ENCODE measurements around the gene MAP3K10. TPM values are rescaled to one million over a fixed set of nuclear protein-coding genes. Genes with fewer than 3 reads are reported as not detected.

The MAP3K10 gene
- total RNA-seq, 1 experiment from 2014 or later: 10.1 TPM

- H3K27me3 ChIP-seq: 0 out of 2 replicates have a peak, but pooled peaks cover under 1% of the 10 kb centered on the region
- H3K9me3 ChIP-seq (replicated peaks): no peaks in the 10 kb centered on the region
- H3K36me3 ChIP-seq: no peaks in the 10 kb centered on the region
- DNase-seq: no peak
- H3K27ac ChIP-seq: no peak overlapping the region
- no peaks in the 10 kb centered on the region for H3K4me1 ChIP-seq
- H3K4me3 ChIP-seq: no peak overlapping the region
These were observed 2.3 kb downstream of the MAP3K10 start for GRCh38 chr19:40193587-40193849.

- Histone ChIP-seq H3K27me3 (no peaks in the 10 kb centered on the region), H3K4me3 (no peak overlapping the region), H3K36me3 (no peaks in the 10 kb centered on the region), H3K4me1 (peaks cover 3% of the 10 kb centered on the region; the same call in 1 of the 2 replicates), H3K9me3 (replicated peaks) (no peaks in the 10 kb centered on the region), H3K27ac (no peak overlapping the region)
- no peak for DNase-seq
These were observed 7.2 kb downstream of the MAP3K10 start for GRCh38 chr19:40198272-40198990.

- Histone ChIP-seq H3K4me1 (peaks cover 3% of the 10 kb centered on the region; the same call in 1 of the 2 replicates), H3K9me3 (replicated peaks) (no peaks in the 10 kb centered on the region), H3K27me3 (no peaks in the 10 kb centered on the region), H3K4me3 (no peak overlapping the region), H3K27ac (no peak overlapping the region), H3K36me3 (no peaks in the 10 kb centered on the region)
- no peak for DNase-seq
These were observed 9.3 kb downstream of the MAP3K10 start for GRCh38 chr19:40200341-40201099.

GRCh38 chr19:40204381-40204780 lies 13.2 kb downstream of the MAP3K10 start:
- no peak for DNase-seq
- peaks cover 3% of the 10 kb centered on the region; the same call in 1 of the 2 replicates for H3K4me1 ChIP-seq

DNA sequence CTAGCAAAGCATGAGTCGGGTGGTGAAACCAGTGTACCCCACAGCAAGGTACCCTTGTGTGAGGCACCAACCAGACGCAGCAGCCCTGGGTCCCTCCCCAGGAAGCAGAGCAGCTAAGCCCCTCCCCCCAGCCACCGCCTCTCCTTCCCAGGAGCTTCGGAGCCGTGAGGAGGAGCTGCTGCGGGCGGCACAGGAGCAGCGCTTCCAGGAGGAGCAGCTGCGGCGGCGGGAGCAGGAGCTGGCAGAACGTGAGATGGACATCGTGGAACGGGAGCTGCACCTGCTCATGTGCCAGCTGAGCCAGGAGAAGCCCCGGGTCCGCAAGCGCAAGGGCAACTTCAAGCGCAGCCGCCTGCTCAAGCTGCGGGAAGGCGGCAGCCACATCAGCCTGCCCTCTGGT lies 14.5 kb downstream of the MAP3K10 start:
- H3K4me1 ChIP-seq: peaks cover under 1% of the 10 kb centered on the region; the same call in 1 of the 2 replicates
- H3K36me3 ChIP-seq: no peaks in the 10 kb centered on the region
- no peak overlapping the region for H3K4me3 ChIP-seq
- no peaks in the 10 kb centered on the region for H3K27me3 ChIP-seq
- H3K9me3 ChIP-seq (replicated peaks): no peaks in the 10 kb centered on the region
- no peak for DNase-seq
- H3K27ac ChIP-seq: no peak overlapping the region

More at GRCh38 chr19:40204381-40204780, 13.2 kb downstream of the MAP3K10 start:
- H3K27me3 ChIP-seq: no peaks in the 10 kb centered on the region
- H3K27ac ChIP-seq: no peak overlapping the region
- no peaks in the 10 kb centered on the region for H3K9me3 ChIP-seq (replicated peaks)
- no peak overlapping the region for H3K4me3 ChIP-seq
- H3K36me3 ChIP-seq: no peaks in the 10 kb centered on the region

DNA sequence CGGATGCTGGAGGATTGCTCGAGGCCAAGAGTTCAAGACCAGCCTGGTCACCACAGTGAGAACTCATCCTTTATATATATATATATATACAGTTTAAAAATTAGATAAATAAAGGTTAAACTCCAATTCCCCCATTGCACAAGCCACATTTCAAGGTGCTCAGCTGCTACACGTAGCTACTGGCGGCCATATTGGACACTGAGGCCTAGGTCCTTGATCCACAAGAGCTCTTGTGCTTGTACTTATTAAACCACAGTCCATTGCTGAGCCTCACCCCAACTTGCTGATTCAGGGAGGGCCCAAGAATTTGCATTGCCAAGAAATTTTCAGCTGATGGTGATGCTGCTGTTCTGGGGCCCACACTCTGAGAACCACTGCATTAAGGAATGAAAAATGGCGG lies 17.4 kb downstream of the MAP3K10 start:
- DNase-seq: no peak

DNA sequence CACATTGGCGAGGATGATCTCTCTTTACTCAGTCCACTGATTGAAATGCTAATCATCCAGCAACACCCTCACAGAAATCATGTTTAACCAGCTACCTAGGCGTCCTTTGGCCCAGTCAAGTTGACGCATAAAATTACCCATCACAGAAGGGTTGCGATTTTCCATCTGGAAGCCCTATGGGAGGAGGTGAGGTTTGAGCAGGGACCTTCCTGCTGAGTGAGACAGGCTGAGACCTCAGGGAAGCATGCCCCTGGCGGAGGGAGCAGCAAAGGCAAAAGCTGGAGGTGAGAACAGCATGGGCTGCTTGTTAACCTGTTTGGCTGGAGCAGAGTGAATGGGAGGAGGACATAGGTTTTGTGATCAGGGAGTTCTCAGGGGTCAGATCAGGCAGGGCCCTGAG lies 19.7 kb downstream of the MAP3K10 start:
- H3K36me3 ChIP-seq: no peaks in the 10 kb centered on the region
- no peaks in the 10 kb centered on the region for H3K27me3 ChIP-seq
- no peak for DNase-seq
- H3K4me3 ChIP-seq: no peak overlapping the region
- H3K9me3 ChIP-seq (replicated peaks): no peaks in the 10 kb centered on the region
- peaks cover 3% of the 10 kb centered on the region; the same call in 1 of the 2 replicates for H3K4me1 ChIP-seq
- H3K27ac ChIP-seq: no peak overlapping the region

More for the DNA sequence above, 17.4 kb downstream of the MAP3K10 start:
- Histone ChIP-seq H3K4me1 (no peaks in the 10 kb centered on the region), H3K36me3 (no peaks in the 10 kb centered on the region), H3K27me3 (no peaks in the 10 kb centered on the region), H3K4me3 (no peak overlapping the region), H3K9me3 (replicated peaks) (no peaks in the 10 kb centered on the region), H3K27ac (no peak overlapping the region)

GRCh38 chr19:40213251-40213829 lies 22.1 kb downstream of the MAP3K10 start:
- H3K36me3 ChIP-seq: no peaks in the 10 kb centered on the region
- H3K4me1 ChIP-seq: peaks cover 11% of the 10 kb centered on the region; the same call in 1 of the 2 replicates
- no peaks in the 10 kb centered on the region for H3K9me3 ChIP-seq (replicated peaks)
- no peak for DNase-seq
- no peak overlapping the region for H3K27ac ChIP-seq
- H3K27me3 ChIP-seq: no peaks in the 10 kb centered on the region
- H3K4me3 ChIP-seq: no peak overlapping the region

- Histone ChIP-seq H3K9me3 (replicated peaks) (no peaks in the 10 kb centered on the region), H3K4me1 (peaks cover 11% of the 10 kb centered on the region; the same call in 1 of the 2 replicates), H3K36me3 (no peaks in the 10 kb centered on the region), H3K4me3 (no peak overlapping the region), H3K27me3 (peaks cover 3% of the 10 kb centered on the region; the same call in 1 of the 2 replicates), H3K27ac (no peak overlapping the region)
- DNase-seq: no peak
These were observed 22.8 kb downstream of the MAP3K10 start for GRCh38 chr19:40213882-40214570.

DNA sequence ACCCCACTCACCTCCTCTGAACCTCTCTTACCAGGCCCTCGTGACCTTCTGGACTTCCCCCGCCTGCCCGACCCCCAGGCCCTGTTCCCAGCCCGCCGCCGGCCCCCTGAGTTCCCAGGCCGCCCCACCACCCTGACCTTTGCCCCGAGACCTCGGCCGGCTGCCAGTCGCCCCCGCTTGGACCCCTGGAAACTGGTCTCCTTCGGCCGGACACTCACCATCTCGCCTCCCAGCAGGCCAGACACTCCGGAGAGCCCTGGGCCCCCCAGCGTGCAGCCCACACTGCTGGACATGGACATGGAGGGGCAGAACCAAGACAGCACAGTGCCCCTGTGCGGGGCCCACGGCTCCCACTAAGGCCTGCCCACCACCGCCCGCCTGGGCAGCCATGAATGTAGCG lies 23.7 kb downstream of the MAP3K10 start:
- Histone ChIP-seq H3K9me3 (replicated peaks) (no peaks in the 10 kb centered on the region), H3K4me1 (peaks cover 13% of the 10 kb centered on the region; the same call in 1 of the 2 replicates), H3K4me3 (no peak overlapping the region), H3K27me3 (peaks cover 3% of the 10 kb centered on the region; the same call in 1 of the 2 replicates), H3K36me3 (no peaks in the 10 kb centered on the region), H3K27ac (no peak overlapping the region)
- DNase-seq: no peak

- Histone ChIP-seq H3K27ac (no peak overlapping the region), H3K36me3 (no peaks in the 10 kb centered on the region), H3K9me3 (replicated peaks) (no peaks in the 10 kb centered on the region), H3K4me1 (peaks cover 13% of the 10 kb centered on the region; the same call in 1 of the 2 replicates), H3K4me3 (no peak overlapping the region), H3K27me3 (peaks cover 3% of the 10 kb centered on the region; the same call in 1 of the 2 replicates)
- DNase-seq: peak; percentile 74 to 87
These were observed 25.0 kb downstream of the MAP3K10 start for GRCh38 chr19:40216013-40216776.

DNA sequence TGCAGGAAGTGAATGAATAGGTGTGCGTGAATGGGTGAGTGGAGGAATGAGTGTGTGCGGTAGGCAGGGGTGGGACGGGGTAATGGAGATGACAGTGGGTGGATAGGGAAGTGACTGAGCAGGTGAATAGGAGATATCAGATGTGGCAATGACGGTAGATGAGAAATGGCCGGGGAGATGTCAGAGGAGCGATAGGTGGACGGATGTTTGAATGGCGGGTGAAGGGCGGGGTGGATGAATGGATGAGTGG lies 25.5 kb downstream of the MAP3K10 start:
- no peak for DNase-seq
- Histone ChIP-seq H3K27me3 (peaks cover 3% of the 10 kb centered on the region; the same call in 1 of the 2 replicates), H3K4me1 (peaks cover 13% of the 10 kb centered on the region; the same call in 1 of the 2 replicates), H3K4me3 (no peak overlapping the region), H3K36me3 (no peaks in the 10 kb centered on the region), H3K9me3 (replicated peaks) (no peaks in the 10 kb centered on the region), H3K27ac (no peak overlapping the region)

- Histone ChIP-seq H3K36me3 (no peaks in the 10 kb centered on the region), H3K27me3 (peaks cover 3% of the 10 kb centered on the region; the same call in 1 of the 2 replicates), H3K4me1 (peaks cover 13% of the 10 kb centered on the region; the same call in 1 of the 2 replicates), H3K9me3 (replicated peaks) (no peaks in the 10 kb centered on the region), H3K4me3 (no peak overlapping the region), H3K27ac (no peak overlapping the region)
- DNase-seq: no peak
These were observed 26.0 kb downstream of the MAP3K10 start for GRCh38 chr19:40217027-40217810.

Measured in SJCRH30 (cell line).